ENCODE measurements around the gene PRM2.

PRM2 gene

GRCh38 chr16:11276143-11276895, at the start of gene PRM2:
PRM2 (minus strand) TSS chr16:11276480; CDS start chr16:11276370, 110 bp downstream.
- no peak for DNase-seq (ENCODE audit: low read depth in 1 of 2, low spot score in 1 of 2)

GRCh38 chr16:11325404-11326083, 49.3 kb upstream of the PRM2 start:
- DNase-seq (ENCODE audit: low read depth in 1 of 2, low spot score in 1 of 2): peak in 1 of 2 donors; percentile 6

- DNase-seq (ENCODE audit: low read depth in 1 of 2, low spot score in 1 of 2): no peak
These were observed 47.5 kb upstream of the PRM2 start for GRCh38 chr16:11323551-11324336.

GRCh38 chr16:11322823-11323222, 46.5 kb upstream of the PRM2 start:
- DNase-seq (ENCODE audit: low read depth in 1 of 2, low spot score in 1 of 2): no peak

- no peak for DNase-seq (ENCODE audit: low read depth in 1 of 2, low spot score in 1 of 2)
These were observed 45.4 kb upstream of the PRM2 start for GRCh38 chr16:11321662-11322061.

- DNase-seq (ENCODE audit: low read depth in 1 of 2, low spot score in 1 of 2): no peak
These were observed 43.9 kb upstream of the PRM2 start for GRCh38 chr16:11320170-11320569.

- no peak for DNase-seq (ENCODE audit: low read depth in 1 of 2, low spot score in 1 of 2)
These were observed 43.4 kb upstream of the PRM2 start for GRCh38 chr16:11319529-11320146.

- no peak for DNase-seq (ENCODE audit: low read depth in 1 of 2, low spot score in 1 of 2)
These were observed 42.5 kb upstream of the PRM2 start for GRCh38 chr16:11318817-11319216.

- no peak for DNase-seq (ENCODE audit: low read depth in 1 of 2, low spot score in 1 of 2)
These were observed 40.2 kb upstream of the PRM2 start for GRCh38 chr16:11316331-11317015.

- no peak for DNase-seq (ENCODE audit: low read depth in 1 of 2, low spot score in 1 of 2)
These were observed 39.2 kb upstream of the PRM2 start for GRCh38 chr16:11315510-11315909.

GRCh38 chr16:11314309-11314894, 38.1 kb upstream of the PRM2 start:
- no peak for DNase-seq (ENCODE audit: low read depth in 1 of 2, low spot score in 1 of 2)

GRCh38 chr16:11313493-11314308, 37.4 kb upstream of the PRM2 start:
- DNase-seq (ENCODE audit: low read depth in 1 of 2, low spot score in 1 of 2): no peak

- DNase-seq (ENCODE audit: low read depth in 1 of 2, low spot score in 1 of 2): no peak
These were observed 36.6 kb upstream of the PRM2 start for GRCh38 chr16:11312718-11313492.

- DNase-seq (ENCODE audit: low read depth in 1 of 2, low spot score in 1 of 2): no peak
These were observed 34.8 kb upstream of the PRM2 start for GRCh38 chr16:11310997-11311561.

- DNase-seq (ENCODE audit: low read depth in 1 of 2, low spot score in 1 of 2): no peak
These were observed 34.3 kb upstream of the PRM2 start for GRCh38 chr16:11310634-11310977.

- no peak for DNase-seq (ENCODE audit: low read depth in 1 of 2, low spot score in 1 of 2)
These were observed 33.8 kb upstream of the PRM2 start for GRCh38 chr16:11309895-11310633.

- DNase-seq (ENCODE audit: low read depth in 1 of 2, low spot score in 1 of 2): no peak
These were observed 32.4 kb upstream of the PRM2 start for GRCh38 chr16:11308493-11309283.

Measured in activated CD4-positive, alpha-beta T cell treated with anti-CD3 and anti-CD28 coated beads, Interleukin-2, amount 50 U/mL, for 24 hours (primary cell).